ENCODE data around the gene TRAPPC12. TPM values are rescaled to one million over a fixed set of nuclear protein-coding genes. Genes with fewer than 3 reads are reported as not detected.

TRAPPC12 gene
- polyA plus RNA-seq, 4 donors = 59.7 to 71.5 (median 70.0) TPM

GRCh38 chr2:3527886-3528785, 148.6 kb downstream of the TRAPPC12 start:
- no peak for DNase-seq (ENCODE audit: low read depth in 4 of 4, low spot score in 3 of 4)

Other genes starting within 250 kb of the TRAPPC12 start
- 10 to 100 TPM; 25.4 to 26.1 (median 25.6) TPM for gene EIPR1, start 1.9 kb upstream of the TRAPPC12 start, polyA plus RNA-seq (ENCODE audit: insufficient read length in 4 of 4)
- 10 to 100 TPM; 79.2 to 99.7 (median 83.1) TPM for gene ADI1, start 139.8 kb downstream of the TRAPPC12 start, polyA plus RNA-seq (ENCODE audit: insufficient read length in 4 of 4)
- gene RNASEH1, start 178.6 kb downstream of the TRAPPC12 start, polyA plus RNA-seq (ENCODE audit: insufficient read length in 4 of 4) = 10 to 100 TPM; 17.3 to 18.7 (median 17.8) TPM
- 1,000 to 10,000 TPM; 1,498 to 1,698 (median 1,668) TPM for gene RPS7, start 195.6 kb downstream of the TRAPPC12 start, polyA plus RNA-seq (ENCODE audit: insufficient read length in 4 of 4)
- 1 to 10 TPM; 1.2 to 4.2 (median 1.7) TPM for gene COLEC11, start 215.4 kb downstream of the TRAPPC12 start, polyA plus RNA-seq (ENCODE audit: insufficient read length in 4 of 4)

All from right renal pelvis (tissue), 4 donors.